ENCODE results near the gene ASNS. TPM values are rescaled to one million over a fixed set of nuclear protein-coding genes. Genes with fewer than 3 reads are reported as not detected.
"Not testable (repeated sequence)": the region's sequence is repeated elsewhere in the genome, so short reads cannot be mapped to it uniquely, and the experiment has no call there.

Gene ASNS
- 8.4 TPM for total RNA-seq

DNA sequence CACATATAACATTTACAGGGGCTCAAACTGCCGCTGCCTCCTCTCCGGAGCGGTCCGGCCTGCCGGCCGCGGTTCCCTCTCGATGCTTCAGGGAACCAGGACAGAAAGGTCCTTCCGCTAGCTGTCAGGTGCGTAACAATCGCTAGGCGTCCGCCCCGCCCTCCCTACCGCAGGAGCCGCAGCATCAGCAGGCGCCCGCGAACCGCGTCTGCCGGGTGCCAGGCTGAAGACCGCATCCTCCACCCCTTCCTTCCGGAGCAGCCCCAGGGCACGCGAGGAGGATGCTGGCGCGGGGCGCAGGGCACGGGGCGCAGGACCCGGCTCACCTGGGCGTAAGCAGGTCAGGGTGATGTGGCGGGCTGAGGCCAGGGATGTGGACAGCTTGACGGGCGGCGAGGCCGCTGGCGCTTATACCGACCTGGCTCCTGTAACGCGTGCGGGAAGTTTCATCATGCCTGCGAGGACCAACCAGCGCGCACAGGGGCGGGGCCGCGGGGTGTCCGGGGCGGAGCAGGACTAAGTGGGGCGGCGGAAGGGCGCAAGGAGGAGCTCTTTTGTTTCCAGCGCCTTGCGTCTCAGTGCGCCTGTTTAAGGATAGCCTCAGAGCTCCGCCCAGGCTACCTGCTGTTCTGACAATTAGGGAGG is at the start of gene ASNS:
Gene ASNS, minus strand, starts transcription at position 384 of the 645 bp plus-strand sequence. CDS start 3,252 bp downstream, outside the sequence.
- peak; percentile 68 for DNase-seq

DNA sequence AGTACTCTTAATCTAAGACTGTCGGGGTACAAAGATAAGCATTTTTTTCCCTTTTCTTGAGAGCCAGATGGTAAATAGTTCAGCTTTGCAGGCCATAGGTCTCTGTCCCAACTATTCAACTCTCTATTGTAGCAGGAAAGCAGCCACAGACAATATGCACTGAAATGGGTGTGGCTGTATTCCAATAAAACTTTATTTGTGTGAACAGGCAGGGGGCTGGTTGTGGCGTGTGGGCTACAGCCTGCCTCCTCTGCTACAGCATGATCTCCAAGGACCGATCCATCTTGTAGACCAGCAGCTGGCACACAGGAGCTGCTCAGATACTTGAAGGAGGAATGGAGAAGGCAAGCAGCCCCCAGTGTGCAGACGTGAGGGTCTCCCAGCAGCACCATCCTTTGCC is 49.0 kb upstream of the ASNS start:
- not testable (repeated sequence) for DNase-seq

DNA sequence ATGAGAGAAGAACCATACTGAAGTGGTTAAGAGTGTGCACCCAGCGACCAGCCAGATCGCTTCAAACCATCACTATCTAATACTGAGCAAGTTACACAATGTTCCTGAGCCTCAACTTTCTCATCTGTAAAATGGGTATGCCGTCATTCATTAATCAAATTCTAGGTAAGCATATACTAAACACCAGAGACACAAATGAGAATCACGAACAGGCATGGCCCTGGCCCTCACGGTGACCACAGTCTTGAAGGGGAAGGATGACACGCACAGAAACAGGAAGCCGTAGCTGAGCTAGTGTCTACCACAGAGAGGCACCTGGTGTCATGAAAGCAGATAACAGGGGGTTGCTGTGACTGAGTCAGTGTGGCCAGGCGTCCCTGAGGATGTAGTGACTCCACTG is 43.1 kb upstream of the ASNS start:
- not testable (repeated sequence) for DNase-seq

DNA sequence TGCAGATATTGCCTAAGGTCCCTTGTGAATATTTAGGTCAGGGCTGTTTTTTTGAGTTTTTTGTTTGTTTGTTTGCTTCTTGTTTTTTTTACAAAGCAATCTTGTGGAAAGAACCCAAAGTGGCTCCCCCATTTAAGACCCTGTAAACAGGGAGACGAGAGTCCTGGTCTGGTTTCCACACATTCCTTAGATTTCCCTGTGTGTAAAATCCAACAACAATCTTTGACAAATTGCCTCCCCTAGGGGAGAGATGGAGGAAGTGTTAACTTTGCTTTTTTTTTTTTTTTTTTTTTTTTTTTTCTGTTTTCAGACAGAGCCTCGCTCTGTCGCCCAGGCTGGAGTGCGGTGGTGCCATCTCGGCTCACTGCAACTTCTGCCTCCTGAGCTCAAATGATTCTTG is 40.1 kb upstream of the ASNS start:
- DNase-seq = not testable (repeated sequence)

GRCh38 chr7:97896893-97897292 is 24.7 kb upstream of the ASNS start:
- DNase-seq = not testable (repeated sequence)

DNA sequence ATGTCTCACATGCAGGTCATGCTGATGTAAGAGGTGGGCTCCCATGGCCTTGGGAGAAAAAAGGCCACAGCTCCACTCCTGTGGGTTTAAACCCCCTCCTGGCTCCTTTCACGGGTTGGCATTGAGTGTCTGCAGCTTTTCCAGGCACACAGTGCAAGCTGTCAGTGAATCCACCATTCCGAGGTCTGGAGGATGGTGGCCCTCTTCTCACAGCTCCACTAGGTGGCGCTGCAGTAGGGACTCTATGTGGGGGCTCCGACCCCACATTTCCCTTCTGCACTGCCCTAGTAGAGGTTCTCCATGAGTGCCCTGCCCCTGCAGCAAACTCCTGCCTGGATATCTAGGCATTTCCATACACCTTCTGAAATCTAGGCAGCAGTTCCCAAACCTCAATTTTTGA is 19.5 kb upstream of the ASNS start:
- DNase-seq = not testable (repeated sequence)

- not testable (repeated sequence) for DNase-seq
These were observed 7.3 kb upstream of the ASNS start for GRCh38 chr7:97879527-97879926.

GRCh38 chr7:97874894-97875293 is 2.7 kb upstream of the ASNS start:
- not testable (repeated sequence) for DNase-seq

GRCh38 chr7:97873606-97874005 is 1.4 kb upstream of the ASNS start:
- no peak for DNase-seq

- no peak for DNase-seq
These were observed 566 bp downstream of the ASNS start for GRCh38 chr7:97871659-97872024.

DNA sequence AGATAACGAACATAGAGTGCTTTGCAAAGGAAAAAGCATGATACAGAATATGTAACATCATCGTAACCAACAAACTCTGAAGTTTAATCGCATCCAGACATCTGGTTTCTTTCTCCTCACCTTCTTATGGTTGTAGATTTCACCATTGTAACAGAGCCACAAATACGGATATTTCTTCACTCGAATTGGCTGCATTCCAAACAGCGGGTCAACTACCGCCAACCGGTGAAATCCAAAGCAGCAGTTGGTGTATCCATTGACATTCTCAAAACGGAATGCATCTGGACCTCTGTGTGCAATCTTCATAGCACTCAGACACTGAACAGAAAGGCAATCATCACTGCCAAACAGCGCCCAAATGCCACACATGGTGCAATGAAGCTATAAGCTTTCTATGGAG is 3.4 kb downstream of the ASNS start:
- no peak for DNase-seq

GRCh38 chr7:97868314-97868713 is 3.9 kb downstream of the ASNS start:
- DNase-seq = no peak

DNA sequence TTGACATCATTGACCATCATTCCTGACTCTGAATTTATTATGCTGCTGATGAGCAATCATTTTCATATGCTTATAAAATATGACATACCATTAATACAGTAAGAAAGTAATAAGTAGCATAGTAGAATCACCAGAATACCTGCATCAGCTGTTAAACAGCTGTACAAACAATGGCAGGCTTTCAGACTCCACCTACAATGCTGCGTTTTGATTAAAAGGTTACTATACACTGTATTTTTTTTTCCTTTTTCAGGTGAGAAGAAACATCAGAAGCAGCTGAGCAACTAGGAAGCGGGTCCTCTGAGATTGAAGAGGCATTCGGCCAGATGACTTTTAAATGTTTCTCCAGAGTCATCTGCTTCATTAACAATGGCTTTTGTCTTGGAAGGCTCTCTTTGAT is 7.1 kb downstream of the ASNS start:
- no peak for DNase-seq

GRCh38 chr7:97859606-97860204 is 12.5 kb downstream of the ASNS start:
- DNase-seq = no peak

DNA sequence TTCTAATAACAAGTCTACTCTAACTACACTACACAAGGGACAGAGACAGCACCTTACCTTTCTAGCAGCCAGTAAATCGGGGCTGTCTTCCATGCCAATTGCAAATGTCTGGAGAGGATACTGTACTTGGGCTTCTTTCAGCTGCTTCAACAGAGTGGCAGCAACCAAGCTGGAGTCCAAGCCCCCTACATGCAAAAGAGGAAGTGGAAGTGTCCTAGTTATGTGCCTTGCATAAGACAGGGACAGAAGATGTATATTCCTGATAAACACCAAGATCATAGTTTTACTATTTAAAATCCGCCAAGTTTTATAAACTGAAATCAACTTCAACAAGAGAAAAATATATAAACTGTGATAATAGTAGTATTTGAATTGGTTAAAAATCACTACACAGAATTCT is 14.0 kb downstream of the ASNS start:
- DNase-seq = no peak

DNA sequence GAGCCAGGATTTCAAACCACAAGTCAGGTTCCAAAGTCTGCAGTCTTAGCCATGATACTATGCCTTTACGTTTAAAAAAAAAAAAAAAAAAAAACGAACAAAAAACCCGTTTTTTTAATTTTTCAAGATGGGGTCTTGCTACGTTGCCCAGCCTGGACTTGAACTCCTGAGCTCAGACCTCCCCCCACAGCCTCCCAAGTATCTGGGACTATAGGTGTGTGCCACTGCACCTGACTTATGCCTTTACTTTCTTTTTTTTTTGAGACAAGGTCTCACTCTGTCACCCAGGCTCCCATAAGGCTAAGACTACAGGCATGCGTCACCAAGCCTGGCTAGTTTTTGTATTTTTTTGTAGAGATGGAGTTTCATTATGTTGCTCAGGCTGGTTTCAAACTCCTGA is 14.7 kb downstream of the ASNS start:
- DNase-seq = no peak

GRCh38 chr7:97851683-97852082 is 20.5 kb downstream of the ASNS start:
- no peak for DNase-seq

DNA sequence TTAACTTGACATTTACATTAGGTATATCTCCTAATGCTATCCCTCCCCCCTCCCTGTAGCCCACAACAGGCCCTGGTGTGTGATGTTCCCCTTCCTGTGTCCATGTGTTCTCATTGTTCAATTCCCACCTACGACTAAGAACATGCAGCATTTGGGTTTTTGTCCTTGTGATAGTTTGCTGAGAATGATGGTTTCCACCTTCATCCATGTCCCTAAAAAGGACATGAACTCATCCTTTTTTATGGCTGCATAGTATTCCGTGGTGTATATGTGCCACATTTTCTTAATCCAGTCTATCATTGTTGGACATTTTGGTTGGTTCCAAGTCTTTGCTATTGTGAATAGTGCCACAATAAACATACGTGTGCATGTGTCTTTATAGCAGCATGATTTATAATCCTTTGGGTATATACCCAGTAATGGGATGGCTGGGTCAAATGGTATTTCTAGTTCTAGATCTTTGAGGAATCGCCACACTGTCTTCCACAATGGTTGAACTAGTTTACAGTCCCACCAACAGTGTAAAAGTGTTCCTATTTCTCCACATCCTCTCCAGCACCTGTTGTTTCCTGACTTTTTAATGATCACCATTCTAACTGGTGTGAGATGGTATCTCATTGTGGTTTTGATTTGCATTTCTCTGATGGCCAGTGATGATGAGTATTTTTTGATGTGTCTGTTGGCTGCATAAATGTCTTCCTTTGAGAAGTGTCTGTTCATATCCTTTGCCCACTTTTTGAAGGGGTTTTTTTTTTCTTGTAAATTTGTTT is 21.8 kb downstream of the ASNS start:
- DNase-seq = not testable (repeated sequence)

DNA sequence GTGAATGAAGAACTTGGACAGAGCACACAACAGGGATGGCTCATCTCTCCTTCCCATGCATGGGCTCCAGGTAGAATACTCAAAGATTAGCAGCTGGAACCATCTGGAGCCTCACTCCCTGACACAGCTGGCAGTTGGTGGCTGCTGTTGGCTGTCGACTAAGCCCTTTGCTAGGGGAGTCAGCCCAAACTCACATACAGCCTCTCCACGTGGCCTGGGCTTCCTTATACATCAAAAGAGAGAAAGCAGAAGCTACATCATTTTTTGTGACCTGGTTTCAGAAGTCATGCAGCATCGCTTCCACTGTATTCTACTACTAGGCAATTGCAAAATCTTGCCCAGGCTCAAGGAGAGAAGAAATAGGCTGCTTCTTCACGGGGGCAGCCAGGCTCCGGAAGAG is 24.4 kb downstream of the ASNS start:
- no peak for DNase-seq

DNA sequence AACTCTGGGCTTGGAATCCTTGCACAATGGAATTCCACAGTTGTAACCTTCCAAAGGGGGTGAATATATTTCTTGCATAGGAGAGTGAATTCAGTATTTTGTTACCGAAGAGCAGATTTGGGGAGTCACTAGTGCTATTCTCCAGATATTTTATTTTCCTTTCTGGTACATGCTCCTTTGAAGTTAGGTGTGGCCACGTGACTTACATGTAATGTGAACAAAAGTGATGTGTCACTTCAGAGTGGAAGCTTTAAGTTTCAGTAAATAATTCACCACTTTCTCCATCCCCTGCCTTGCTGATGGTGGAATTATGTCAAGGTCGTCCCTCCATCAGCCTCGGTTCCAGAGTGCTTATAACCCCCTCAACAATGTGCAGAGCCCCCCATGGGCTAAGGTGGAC is 25.3 kb downstream of the ASNS start:
- DNase-seq = no peak

DNA sequence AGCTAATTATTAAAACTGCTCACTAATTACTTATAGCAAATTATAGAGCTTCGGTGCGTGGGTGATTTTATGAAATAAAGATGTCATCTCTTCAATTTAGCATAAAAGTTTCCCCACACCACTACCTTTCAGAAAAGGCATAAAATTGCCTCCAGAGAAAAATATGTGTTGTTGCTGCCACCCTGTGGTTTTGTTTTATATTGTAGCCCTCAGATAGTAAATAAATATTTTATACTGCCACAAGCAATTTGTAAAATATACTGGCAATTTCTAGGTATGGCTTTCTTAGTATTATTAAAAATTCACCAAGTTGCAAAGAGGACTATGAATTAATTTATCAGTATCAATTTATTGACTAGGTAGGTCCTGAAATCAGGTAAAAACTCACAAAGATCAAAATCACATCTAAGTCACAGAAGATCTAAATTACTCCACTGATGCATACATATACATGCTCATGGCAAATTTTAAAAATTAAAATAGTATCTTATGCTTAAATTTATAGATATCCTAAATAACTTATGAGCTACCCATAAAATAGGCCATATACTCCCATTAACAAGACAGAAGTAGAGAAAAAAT is 26.5 kb downstream of the ASNS start:
- DNase-seq = no peak

- DNase-seq = no peak
These were observed 28.2 kb downstream of the ASNS start for GRCh38 chr7:97844036-97844435.

DNA sequence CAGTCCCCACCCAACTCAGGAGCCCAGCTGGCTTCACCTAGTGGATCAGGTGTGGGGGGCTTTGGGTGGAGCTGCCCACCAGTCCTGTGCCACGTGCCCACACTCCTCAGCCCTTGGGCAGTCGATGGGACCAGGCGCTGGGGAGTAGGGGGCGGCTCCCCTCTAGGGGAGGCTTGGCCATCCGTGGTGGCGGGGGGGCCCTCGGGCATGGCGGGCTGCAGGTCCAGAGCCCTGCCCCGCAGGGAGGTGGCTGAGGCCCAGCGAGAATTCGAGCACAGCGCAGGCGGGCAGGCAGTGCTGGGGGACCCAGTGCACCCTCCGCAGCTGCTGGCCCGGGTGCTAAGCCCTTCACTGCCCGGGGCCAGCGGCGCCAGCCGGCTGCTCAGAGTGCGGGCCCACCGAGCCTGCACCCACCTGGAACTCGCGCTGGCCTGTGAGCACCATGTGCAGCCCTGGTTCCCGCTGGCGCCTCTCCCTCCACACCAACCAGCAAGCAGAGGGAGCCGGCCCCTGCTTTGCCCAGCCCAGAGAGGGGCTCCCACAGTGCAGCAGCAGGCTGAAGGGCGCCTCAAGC is 29.3 kb downstream of the ASNS start:
- DNase-seq = no peak

All from skin of body (tissue), 2 donors.